HFF-Myc (cell line): Measurements from ENCODE around the gene ADCY1.
A peak's percentile ranks its signal among the peaks of the same experiment; 100 is the strongest.
"Not testable (repeated sequence)": the region's sequence is repeated elsewhere in the genome, so short reads cannot be mapped to it uniquely, and the experiment has no call there.

ENCODE experiments used
- DNase-seq: peaks from one replicate; pipeline ENCODE4 v3.0.0-alpha.2; 2011; ENCODE audit warnings: low read depth; ENCODE audit errors: extremely low read depth
- H3K4me3 ChIP-seq: replicated peaks from 2 replicates; pipeline ENCODE4 v1.5.1; 2011; ENCODE audit warnings: low read depth, mild to moderate bottlenecking, control low read depth, low read length
- CTCF ChIP-seq: IDR thresholded peaks from 2 replicates; pipeline ENCODE4 v1.5.1; 2012; ENCODE audit warnings: mild to moderate bottlenecking, low read depth, low read length, control low read depth; ENCODE audit errors: missing control alignments

The ADCY1 gene

GRCh38 chr7:45726883-45727282, 152.7 kb downstream of the ADCY1 start:
- DNase-seq = no peak
- H3K4me3 ChIP-seq = no peak overlapping the region
- TF ChIP-seq CTCF = no peak

GRCh38 chr7:45731692-45732443, 157.7 kb downstream of the ADCY1 start:
- peak; percentile 61 for DNase-seq
- H3K4me3 ChIP-seq = not testable (repeated sequence)

GRCh38 chr7:45738920-45739319, 164.8 kb downstream of the ADCY1 start:
- H3K4me3 ChIP-seq, DNase-seq: not testable (repeated sequence)

DNA sequence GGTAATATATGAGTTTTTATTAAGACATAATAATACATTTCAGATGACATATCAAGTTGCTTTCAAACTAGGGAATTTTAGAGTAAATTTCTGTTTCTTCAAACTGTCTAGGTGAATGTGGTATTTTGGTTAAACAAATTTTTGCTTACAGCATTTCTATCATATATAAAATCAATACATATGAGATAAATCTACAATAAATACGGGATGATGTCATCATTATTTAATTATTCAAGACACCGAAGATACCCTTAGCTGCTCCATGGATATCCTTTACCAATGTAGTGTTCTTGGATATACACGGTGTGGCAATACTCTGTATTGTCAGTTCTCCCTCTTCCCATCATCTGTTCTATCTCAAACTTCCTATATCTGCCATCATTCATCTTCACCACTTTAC, 166.4 kb downstream of the ADCY1 start:
- DNase-seq, H3K4me3 ChIP-seq: not testable (repeated sequence)

DNA sequence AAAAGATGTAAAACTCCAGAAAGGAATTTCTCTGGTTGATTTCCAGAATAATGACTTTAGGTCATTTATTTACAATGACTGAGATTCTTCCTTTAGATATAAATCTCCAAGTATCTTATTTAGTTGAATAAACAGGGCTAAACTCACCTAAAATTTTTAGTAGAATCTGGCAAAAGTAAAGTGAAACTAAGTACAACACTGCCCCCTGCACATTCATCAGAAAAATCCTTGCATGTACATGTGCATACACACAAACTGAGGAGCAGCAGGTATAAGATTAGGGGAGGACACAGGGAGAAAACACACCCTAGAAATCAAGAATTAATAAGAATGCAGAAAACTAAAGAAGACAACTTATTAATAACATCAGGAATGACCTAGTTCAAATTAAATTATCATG, 174.8 kb downstream of the ADCY1 start:
- not testable (repeated sequence) for DNase-seq, H3K4me3 ChIP-seq
- peak; percentile 5 for TF ChIP-seq CTCF

GRCh38 chr7:45751352-45751751, 177.2 kb downstream of the ADCY1 start:
- not testable (repeated sequence) for H3K4me3 ChIP-seq, DNase-seq

GRCh38 chr7:45756333-45756732, 182.2 kb downstream of the ADCY1 start:
- not testable (repeated sequence) for DNase-seq, H3K4me3 ChIP-seq

DNA sequence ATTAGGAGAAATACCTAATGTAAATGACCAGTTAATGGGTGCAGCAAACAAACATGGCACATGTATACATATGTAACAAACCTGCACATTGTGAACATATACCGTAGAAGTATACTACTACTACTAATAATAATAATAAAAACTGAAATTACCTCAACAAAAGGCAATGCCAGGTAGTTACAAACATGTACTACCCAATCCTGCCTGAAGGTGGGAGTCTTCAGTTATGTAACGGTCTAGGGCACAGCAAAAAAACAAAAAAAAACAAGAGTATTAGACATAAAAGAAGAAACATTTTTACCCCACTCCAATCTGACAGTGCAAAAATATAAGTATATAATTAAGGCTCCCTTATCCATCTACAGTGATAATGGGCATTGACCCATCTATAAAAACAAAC, 182.6 kb downstream of the ADCY1 start:
- not testable (repeated sequence) for DNase-seq, H3K4me3 ChIP-seq

GRCh38 chr7:45759464-45759863, 185.3 kb downstream of the ADCY1 start:
- DNase-seq = not testable (repeated sequence)

DNA sequence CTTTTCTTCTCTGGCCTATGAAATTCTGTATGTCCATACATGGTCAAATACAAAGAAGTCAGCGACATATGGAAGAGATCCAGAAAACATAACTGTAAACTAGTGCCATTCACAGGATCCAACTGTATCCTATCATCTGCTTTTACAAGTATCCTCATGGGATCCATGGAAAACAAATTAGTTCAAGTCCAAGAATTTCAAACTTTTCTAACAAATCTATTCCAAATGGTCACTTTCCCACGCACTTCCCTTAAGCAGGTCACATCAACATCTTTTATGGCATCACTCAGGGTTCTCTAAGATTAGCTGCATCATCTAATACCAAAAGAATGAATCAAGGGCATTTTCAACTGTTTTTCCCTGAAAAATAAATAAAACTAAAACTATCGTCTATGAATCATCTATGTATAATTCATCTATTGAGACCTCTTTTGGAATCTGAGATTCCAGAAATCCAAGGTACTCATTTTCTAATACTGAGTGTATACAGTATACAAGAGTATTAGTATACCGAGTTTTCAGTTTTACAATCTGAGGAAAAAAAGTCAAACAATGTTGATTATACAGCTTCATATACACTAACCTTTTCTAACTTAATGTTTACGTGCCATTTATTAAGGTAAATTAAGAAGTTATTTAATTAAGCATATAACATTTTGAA, 187.5 kb downstream of the ADCY1 start:
- not testable (repeated sequence) for H3K4me3 ChIP-seq
- DNase-seq = peak; percentile 68

More at GRCh38 chr7:45759464-45759863, 185.3 kb downstream of the ADCY1 start:
- H3K4me3 ChIP-seq = not testable (repeated sequence)

DNA sequence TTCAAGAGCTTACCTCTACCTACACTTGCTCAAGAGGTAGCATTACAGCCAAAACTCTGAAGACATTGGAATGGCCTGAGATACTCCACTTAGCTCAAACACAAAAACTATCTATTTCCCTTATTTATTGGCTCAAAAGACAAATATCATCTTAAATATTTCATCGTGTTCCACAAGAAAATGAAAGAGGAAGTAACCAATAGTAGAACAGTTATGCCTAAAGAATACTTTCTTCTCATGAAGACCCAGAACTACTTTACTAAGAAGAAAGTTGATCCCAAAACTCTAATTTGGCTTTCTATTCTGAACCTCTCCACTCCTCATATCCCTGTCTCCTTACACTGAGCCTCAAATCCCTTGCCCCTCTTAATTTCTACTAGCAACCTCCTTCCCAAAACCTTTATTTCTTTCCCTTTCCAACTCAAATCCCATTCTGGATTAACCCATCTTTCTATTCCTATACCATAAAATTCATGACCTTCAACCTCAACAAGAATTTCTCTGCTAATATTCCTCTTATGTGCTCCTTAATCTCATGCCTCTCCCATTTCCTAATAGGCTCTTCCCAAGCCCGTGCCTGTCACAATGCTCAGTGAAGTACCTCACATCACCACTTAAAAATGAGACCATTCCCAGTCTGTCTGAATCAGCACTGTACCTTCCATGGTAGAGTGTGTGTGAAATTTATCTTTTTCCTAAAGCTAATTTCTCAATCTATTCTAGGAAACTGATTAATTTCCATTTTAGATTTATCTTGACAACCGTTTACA, 188.2 kb downstream of the ADCY1 start:
- not testable (repeated sequence) for DNase-seq, H3K4me3 ChIP-seq

DNA sequence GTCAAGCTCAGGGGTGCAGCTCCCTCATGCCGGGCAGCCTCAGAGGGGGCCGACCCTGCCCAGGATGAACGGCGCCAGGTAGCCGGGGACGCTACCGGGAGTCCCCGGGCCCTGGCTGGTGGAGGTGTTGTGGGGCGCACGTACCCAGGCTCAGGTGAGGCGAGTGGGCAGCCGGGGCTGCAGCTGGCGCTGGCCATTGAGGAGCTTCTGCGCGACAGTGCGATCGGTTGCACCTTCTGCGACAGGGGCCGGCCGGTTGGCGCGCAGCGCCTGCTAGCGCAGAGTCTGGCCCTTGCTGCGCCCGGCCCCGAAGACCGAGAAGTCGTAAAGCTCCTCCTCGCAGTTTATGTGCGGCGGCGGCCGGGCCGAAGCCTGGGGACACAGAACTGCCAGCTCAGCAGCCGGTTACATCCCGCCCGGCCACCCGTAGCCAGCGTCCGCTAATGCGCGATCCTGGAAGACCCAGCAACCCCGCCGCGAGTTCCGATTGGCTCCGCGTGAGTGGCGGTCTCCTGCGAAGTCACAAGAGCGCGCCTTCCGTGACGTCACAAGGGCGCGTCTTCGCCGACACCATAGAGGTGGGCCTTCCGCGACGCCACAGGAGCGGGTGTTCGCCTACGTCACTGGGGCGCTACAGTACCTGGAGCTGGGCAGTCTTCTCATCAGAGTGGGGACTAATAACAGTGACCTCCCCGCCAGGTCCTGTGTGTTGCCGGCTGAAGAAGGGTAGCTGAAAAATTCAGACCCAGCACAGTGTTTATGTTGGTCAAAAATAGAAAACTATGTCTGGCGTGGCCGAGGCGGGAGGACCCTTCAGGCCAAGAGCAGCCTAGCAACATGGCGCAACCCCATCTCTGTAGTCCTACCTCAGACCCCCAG, 194.6 kb downstream of the ADCY1 start:
- peak overlapping the region; percentile 77 for H3K4me3 ChIP-seq
- DNase-seq = peak; percentile 88

- DNase-seq = not testable (repeated sequence)
- H3K4me3 ChIP-seq = peak overlapping the region; percentile 77
These were observed 195.5 kb downstream of the ADCY1 start for GRCh38 chr7:45769626-45770025.
